HepG2 (cell line): Measurements from ENCODE around the gene OSBPL1A.

ENCODE experiments used
- BORCS8-MEF2B ChIP-seq: sonication (generic); formaldehyde crosslinking; IDR thresholded peaks from 2 replicates; pipeline ENCODE4 v1.8.0; 2022; ENCODE audit warnings: mild to moderate bottlenecking, missing genetic modification reagents
- CTCF ChIP-seq: sonication (generic); formaldehyde crosslinking; IDR thresholded peaks from 2 replicates; pipeline ENCODE4 v1.5.0; 2020; ENCODE audit warnings: mild to moderate bottlenecking, missing genetic modification reagents, moderate library complexity
- EP300 ChIP-seq, 3 experiments: sonication (generic) in 1 of 3; formaldehyde crosslinking in 1 of 3; IDR thresholded peaks; 2 replicates each; pipeline versions ENCODE4 v1.5.1 to v1.6.1; 2011 to 2020; ENCODE audit warnings: low read depth in 2 of 3, low read length in 2 of 3, borderline replicate concordance in 1 of 3, improper control_type of control experiment in 1 of 3, mild to moderate bottlenecking in 1 of 3, missing genetic modification reagents in 1 of 3, moderate library complexity in 1 of 3
- EZH2 ChIP-seq: conservative IDR thresholded peaks from 2 replicates; pipeline ENCODE4 v1.6.1; 2012; ENCODE audit warnings: mild to moderate bottlenecking, low read depth, low read length, moderate library complexity
- PHF21A ChIP-seq: sonication (generic); formaldehyde crosslinking; IDR thresholded peaks from 2 replicates; pipeline ENCODE4 v1.5.0; 2020; ENCODE audit warnings: mild to moderate bottlenecking, missing genetic modification reagents
- POLR2AphosphoS2 ChIP-seq: IDR thresholded peaks from 2 replicates; pipeline ENCODE4 v1.6.1; 2011; ENCODE audit warnings: low read depth, low read length, improper control_type of control experiment
- RAD21 ChIP-seq: fragments of 450-650 bp; formaldehyde crosslinking; IDR thresholded peaks from 2 replicates; pipeline ENCODE4 v1.5.0; 2020; ENCODE audit warnings: mild to moderate bottlenecking
- RFX1 ChIP-seq: fragments of 450-650 bp; IDR thresholded peaks from 2 replicates; pipeline ENCODE4 v1.6.1; 2017
- ZFP36L1 ChIP-seq: sonication (generic); formaldehyde crosslinking; IDR thresholded peaks from 2 replicates; pipeline ENCODE4 v1.8.0; 2022; ENCODE audit warnings: mild to moderate bottlenecking, missing genetic modification reagents, moderate library complexity

DNA sequence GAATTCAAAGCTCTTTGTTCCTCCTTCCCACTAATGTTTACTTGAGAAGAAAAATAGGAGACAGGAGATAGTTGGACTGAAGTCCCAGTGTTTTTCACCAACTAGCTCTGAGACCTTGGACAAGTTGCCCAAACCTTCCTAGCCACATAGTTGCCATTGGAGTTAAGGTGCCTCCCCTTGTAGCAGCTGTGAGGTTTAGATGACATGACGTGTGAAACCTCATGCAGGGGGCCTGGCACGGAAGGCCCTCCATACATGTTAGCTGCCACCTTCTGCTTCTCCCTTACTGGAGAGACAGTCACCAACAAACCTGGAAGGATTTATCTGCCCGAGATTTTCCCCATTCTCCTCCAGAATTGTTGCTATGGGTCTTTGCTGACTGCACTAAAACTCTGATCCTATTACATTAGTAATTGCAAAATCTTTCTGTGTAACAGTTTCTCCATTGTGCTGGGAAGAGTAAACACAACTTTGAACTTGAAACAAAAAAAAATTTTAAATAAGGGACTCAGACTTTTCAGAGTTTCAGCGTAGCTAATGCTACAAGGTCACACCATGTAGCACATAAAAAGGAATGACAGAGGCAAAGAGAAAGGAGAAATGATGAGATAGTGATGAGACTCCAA is 282.6 kb downstream of the OSBPL1A start:
- TF ChIP-seq ZFP36L1 (CRISPR knock-in tag) (no peak), CTCF (CRISPR knock-in tag) (no peak), POLR2AphosphoS2 (no peak), PHF21A (CRISPR knock-in tag) (no peak), EP300 (IDR thresholded peaks at IDR 0.05; ENCODE audit: low read depth in 2 of 2, low read length in 2 of 2) (no peak; a peak in 1 of 4 replicates), EP300 (CRISPR knock-in tag; IDR thresholded peaks at IDR 0.05; ENCODE audit: borderline replicate concordance) (no peak), RFX1 (no peak), EZH2 (no peak), RAD21 (no peak), BORCS8-MEF2B (CRISPR knock-in tag) (no peak)
